HUES64 (cell line): ENCODE results near the gene ENPP1.

Experiments used
- H3K27ac ChIP-seq: 2 replicates; pipeline ENCODE4 v1.7.0; 2013; ENCODE audit warnings: low read depth, low read length, inconsistent platforms
- H3K27me3 ChIP-seq: 2 replicates; pipeline ENCODE4 v1.6.1; 2013; ENCODE audit warnings: mild to moderate bottlenecking, low read length; ENCODE audit not compliant: insufficient read depth
- H3K36me3 ChIP-seq: 2 replicates; pipeline ENCODE4 v1.6.1; 2013; ENCODE audit warnings: mild to moderate bottlenecking, low read length; ENCODE audit not compliant: insufficient read depth
- H3K4me1 ChIP-seq: 2 replicates; pipeline ENCODE4 v1.6.1; 2013; ENCODE audit warnings: mild to moderate bottlenecking, low read length, moderate library complexity; ENCODE audit not compliant: insufficient read depth
- H3K4me3 ChIP-seq: 2 replicates; pipeline ENCODE4 v1.5.1; 2013; ENCODE audit warnings: mild to moderate bottlenecking, low read length, moderate library complexity
- H3K9ac ChIP-seq: 2 replicates; pipeline ENCODE4 v1.6.1; 2013; ENCODE audit warnings: mild to moderate bottlenecking, low read depth, low read length
- H3K9me3 ChIP-seq: 2 replicates; pipeline ENCODE4 v1.6.1; 2013; ENCODE audit warnings: low read depth, low read length; ENCODE audit not compliant: insufficient read depth
- WGBS: fragments of 150-250, 120-280 bp; methylation state at CpG from one replicate; pipeline ENCODE4 v1.1.7; 2013; ENCODE audit warnings: missing lambda C conversion rate; 5-methylcytosine and 5-hydroxymethylcytosine counted together

The ENPP1 gene

GRCh38 chr6:131875647-131876046 lies 67.8 kb downstream of the ENPP1 start:
- no peaks in the 10 kb centered on the region for H3K4me1 ChIP-seq
- WGBS = no CpG with 5 or more reads among the region's 1 CpG
- H3K4me3 ChIP-seq = no peak overlapping the region
- peaks cover 69% of the 10 kb centered on the region for H3K36me3 ChIP-seq
- H3K27ac ChIP-seq = no peak overlapping the region
- no peaks in the 10 kb centered on the region for H3K27me3 ChIP-seq
- no peaks in the 10 kb centered on the region for H3K9me3 ChIP-seq
- no peak overlapping the region for H3K9ac ChIP-seq

GRCh38 chr6:131876545-131876944 lies 68.7 kb downstream of the ENPP1 start:
- no peak overlapping the region for H3K27ac ChIP-seq
- H3K9ac ChIP-seq = no peak overlapping the region
- H3K9me3 ChIP-seq = no peaks in the 10 kb centered on the region
- no peaks in the 10 kb centered on the region for H3K4me1 ChIP-seq
- H3K4me3 ChIP-seq = no peak overlapping the region
- H3K27me3 ChIP-seq = no peaks in the 10 kb centered on the region
- H3K36me3 ChIP-seq = peaks cover 76% of the 10 kb centered on the region

DNA sequence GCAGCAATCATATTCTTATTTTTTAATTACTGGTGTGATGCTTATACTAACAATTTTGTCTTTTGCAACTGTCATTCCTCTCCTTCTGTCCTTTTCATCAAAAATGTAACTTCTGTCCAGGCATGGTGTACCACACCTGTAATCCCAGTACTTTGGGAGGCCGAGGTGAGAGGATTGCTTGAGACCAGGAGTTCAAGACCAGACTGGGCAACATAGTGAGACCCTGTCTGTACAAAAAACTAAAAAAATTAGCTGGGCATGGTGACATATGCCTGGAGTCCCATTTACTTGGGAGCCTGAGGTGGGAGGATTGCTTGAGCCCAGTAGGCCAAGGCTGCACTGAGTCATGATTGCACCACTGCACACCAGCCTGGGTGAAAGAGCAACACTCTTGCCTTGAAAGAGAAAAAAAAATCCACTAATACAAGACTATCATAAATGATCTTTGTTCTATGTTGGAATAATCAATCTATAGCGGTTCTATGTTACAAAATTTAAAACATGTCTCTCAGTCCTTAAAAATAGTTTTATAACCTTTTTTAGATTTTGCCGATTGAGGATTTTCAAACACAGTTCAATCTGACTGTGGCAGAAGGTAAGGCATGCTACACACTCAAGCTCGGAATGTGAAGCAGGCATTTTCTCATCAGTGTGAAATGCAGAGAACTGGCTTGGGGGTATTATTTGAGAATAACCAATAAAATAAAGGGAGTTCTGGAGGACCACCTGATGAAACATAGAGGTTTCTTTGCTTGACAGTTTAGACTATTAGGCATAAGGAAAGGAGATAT lies 70.4 kb downstream of the ENPP1 start:
- Histone ChIP-seq H3K27me3 (no peaks in the 10 kb centered on the region), H3K9me3 (no peaks in the 10 kb centered on the region), H3K9ac (no peak overlapping the region), H3K27ac (no peak overlapping the region), H3K4me1 (no peaks in the 10 kb centered on the region), H3K4me3 (no peak overlapping the region), H3K36me3 (peaks cover 77% of the 10 kb centered on the region)
- WGBS = 96% methylated on average over 4 of the region's 4 CpGs

- Histone ChIP-seq H3K27ac (no peak overlapping the region), H3K36me3 (peaks cover 70% of the 10 kb centered on the region), H3K4me3 (no peak overlapping the region), H3K4me1 (no peaks in the 10 kb centered on the region), H3K27me3 (no peaks in the 10 kb centered on the region), H3K9ac (no peak overlapping the region), H3K9me3 (no peaks in the 10 kb centered on the region)
- WGBS = 86% methylated on average over 2 of the region's 2 CpGs
These were observed 75.2 kb downstream of the ENPP1 start for GRCh38 chr6:131883016-131883415.

GRCh38 chr6:131885237-131885636 lies 77.4 kb downstream of the ENPP1 start:
- H3K4me1 ChIP-seq = no peaks in the 10 kb centered on the region
- H3K9me3 ChIP-seq = no peaks in the 10 kb centered on the region
- no peaks in the 10 kb centered on the region for H3K27me3 ChIP-seq
- peaks cover 70% of the 10 kb centered on the region for H3K36me3 ChIP-seq
- H3K4me3 ChIP-seq = no peak overlapping the region
- 90% methylated on average over 1 of the region's 1 CpG for WGBS
- H3K9ac ChIP-seq = no peak overlapping the region
- no peak overlapping the region for H3K27ac ChIP-seq

DNA sequence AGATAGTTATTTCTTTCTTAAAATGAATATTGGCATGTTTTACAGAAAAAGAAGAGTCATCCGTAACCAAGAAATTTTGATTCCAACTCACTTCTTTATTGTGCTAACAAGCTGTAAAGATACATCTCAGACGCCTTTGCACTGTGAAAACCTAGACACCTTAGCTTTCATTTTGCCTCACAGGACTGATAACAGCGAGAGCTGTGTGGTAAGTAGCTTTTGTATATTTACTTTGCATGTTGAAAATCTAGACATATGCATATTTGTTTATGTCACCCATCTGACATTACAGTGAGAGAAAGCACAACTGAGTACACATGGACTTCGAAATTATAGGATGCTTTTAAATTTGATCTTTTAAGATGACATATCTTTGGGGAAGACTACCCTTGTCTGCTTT lies 78.7 kb downstream of the ENPP1 start:
- Histone ChIP-seq H3K27ac (no peak overlapping the region), H3K9me3 (no peaks in the 10 kb centered on the region), H3K9ac (no peak overlapping the region), H3K36me3 (peaks cover 71% of the 10 kb centered on the region), H3K4me3 (no peak overlapping the region), H3K4me1 (no peaks in the 10 kb centered on the region), H3K27me3 (no peaks in the 10 kb centered on the region)
- WGBS = 94% methylated on average over 3 of the region's 4 CpGs

DNA sequence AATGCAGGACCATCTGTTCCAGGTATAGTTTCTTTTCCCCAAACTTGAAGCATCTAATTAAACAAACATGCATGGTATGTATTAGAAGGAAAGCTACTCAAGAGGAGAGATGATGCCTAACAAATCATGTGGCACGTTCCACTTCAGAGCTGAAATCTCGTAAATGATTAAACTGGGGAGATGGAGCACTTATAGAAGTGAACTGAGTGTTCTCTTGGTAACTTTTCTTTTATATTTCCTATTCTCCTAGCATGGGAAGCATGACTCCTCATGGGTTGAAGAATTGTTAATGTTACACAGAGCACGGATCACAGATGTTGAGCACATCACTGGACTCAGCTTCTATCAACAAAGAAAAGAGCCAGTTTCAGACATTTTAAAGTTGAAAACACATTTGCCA lies 82.3 kb downstream of the ENPP1 start:
- whole genome bisulfite sequencing = 92% methylated on average over 3 of the region's 3 CpGs
- H3K36me3 ChIP-seq = peaks cover 54% of the 10 kb centered on the region
- H3K4me3 ChIP-seq = no peak overlapping the region
- H3K9ac ChIP-seq = no peak overlapping the region
- peaks cover 7% of the 10 kb centered on the region; the same call in 1 of the 2 replicates for H3K4me1 ChIP-seq
- H3K27ac ChIP-seq = no peak overlapping the region
- no peaks in the 10 kb centered on the region for H3K9me3 ChIP-seq
- H3K27me3 ChIP-seq = no peaks in the 10 kb centered on the region

- H3K9me3 ChIP-seq = peaks cover 18% of the 10 kb centered on the region
- no peak overlapping the region for H3K4me3 ChIP-seq
- H3K4me1 ChIP-seq = peaks cover 7% of the 10 kb centered on the region; the same call in 1 of the 2 replicates
- H3K27ac ChIP-seq = no peak overlapping the region
- H3K36me3 ChIP-seq = peaks cover 42% of the 10 kb centered on the region
- H3K27me3 ChIP-seq = no peaks in the 10 kb centered on the region
- WGBS = 79% methylated on average over 1 of the region's 1 CpG
- no peak overlapping the region for H3K9ac ChIP-seq
These were observed 85.4 kb downstream of the ENPP1 start for GRCh38 chr6:131893198-131893597.

- peaks cover 7% of the 10 kb centered on the region; the same call in 1 of the 2 replicates for H3K4me1 ChIP-seq
- H3K27me3 ChIP-seq = no peaks in the 10 kb centered on the region
These were observed 86.9 kb downstream of the ENPP1 start for GRCh38 chr6:131894493-131895424.

GRCh38 chr6:131897050-131897435 lies 89.2 kb downstream of the ENPP1 start:
- no peak overlapping the region for H3K9ac ChIP-seq
- peaks cover 10% of the 10 kb centered on the region; the same call in 1 of the 2 replicates for H3K36me3 ChIP-seq
- WGBS = 100% methylated on average over 2 of the region's 4 CpGs
- H3K9me3 ChIP-seq = peaks cover 28% of the 10 kb centered on the region
- H3K4me1 ChIP-seq = peaks cover 17% of the 10 kb centered on the region
- H3K27ac ChIP-seq = no peak overlapping the region
- H3K27me3 ChIP-seq = no peaks in the 10 kb centered on the region
- H3K4me3 ChIP-seq = no peak overlapping the region

More at GRCh38 chr6:131894493-131895424, 86.9 kb downstream of the ENPP1 start:
- Histone ChIP-seq H3K4me3 (no peak overlapping the region), H3K9me3 (peaks cover 28% of the 10 kb centered on the region), H3K27ac (no peak overlapping the region), H3K36me3 (peaks cover 30% of the 10 kb centered on the region), H3K9ac (no peak overlapping the region)
- WGBS = 91% methylated on average over 8 of the region's 8 CpGs

GRCh38 chr6:131897621-131898020 lies 89.8 kb downstream of the ENPP1 start:
- peaks cover 8% of the 10 kb centered on the region; the same call in 1 of the 2 replicates for H3K36me3 ChIP-seq
- no peak overlapping the region for H3K27ac ChIP-seq
- peaks cover 28% of the 10 kb centered on the region for H3K9me3 ChIP-seq
- H3K4me3 ChIP-seq = no peak overlapping the region
- peaks cover 17% of the 10 kb centered on the region for H3K4me1 ChIP-seq
- H3K27me3 ChIP-seq = no peaks in the 10 kb centered on the region
- H3K9ac ChIP-seq = no peak overlapping the region
